Hepatocyte (in vitro differentiated cells): Measurements from ENCODE around the gene RBM12. TPM values are rescaled to one million over a fixed set of nuclear protein-coding genes. Genes with fewer than 3 reads are reported as not detected.

Experiments
- DNase-seq: peaks from one replicate; pipeline ENCODE4 v3.0.0-alpha.2; 2016; ENCODE audit warnings: low spot score
- H2AFZ ChIP-seq: fragments of 200-600 bp; sonication (generic); 2 replicates; pipeline ENCODE4 v1.6.0; 2016; ENCODE audit warnings: antibody characterized with exemption, mild to moderate bottlenecking
- H3K27ac ChIP-seq: fragments of 200-600 bp; sonication (generic); 2 replicates; pipeline ENCODE4 v1.5.1; 2016; ENCODE audit warnings: mild to moderate bottlenecking
- H3K27me3 ChIP-seq: fragments of 200-600 bp; sonication (generic); 2 replicates; pipeline ENCODE4 v1.6.1; 2016
- H3K36me3 ChIP-seq: fragments of 200-600 bp; sonication (generic); replicated peaks from 2 replicates; pipeline ENCODE4 v1.5.1; 2016; ENCODE audit warnings: low read depth; ENCODE audit not compliant: insufficient read depth
- H3K4me1 ChIP-seq: fragments of 200-600 bp; sonication (generic); 2 replicates; pipeline ENCODE4 v1.5.1; 2016; ENCODE audit warnings: mild to moderate bottlenecking, moderate library complexity; ENCODE audit not compliant: insufficient read depth
- H3K4me2 ChIP-seq: fragments of 200-600 bp; sonication (generic); 2 replicates; pipeline ENCODE4 v1.6.0; 2016
- H3K4me3 ChIP-seq: fragments of 200-600 bp; sonication (generic); 2 replicates; pipeline ENCODE4 v1.5.1; 2016; ENCODE audit warnings: mild to moderate bottlenecking
- H3K79me2 ChIP-seq: fragments of 200-600 bp; sonication (generic); 2 replicates; pipeline ENCODE4 v1.6.0; 2017; ENCODE audit warnings: mild to moderate bottlenecking
- H3K9me2 ChIP-seq: fragments of 200-600 bp; sonication (generic); replicated peaks from 2 replicates; pipeline ENCODE4 v1.6.0; 2017; ENCODE audit warnings: mild to moderate bottlenecking; ENCODE audit not compliant: insufficient read depth
- H3K9me3 ChIP-seq: fragments of 200-600 bp; sonication (generic); 2 replicates; pipeline ENCODE4 v1.5.1; 2016; ENCODE audit warnings: low read depth, mild to moderate bottlenecking
- H4K20me1 ChIP-seq: fragments of 200-600 bp; sonication (generic); 2 replicates; pipeline ENCODE4 v1.6.0; 2016; ENCODE audit warnings: mild to moderate bottlenecking; ENCODE audit not compliant: insufficient read depth, poor library complexity, severe bottlenecking
- CTCF ChIP-seq: fragments of 200-600 bp; sonication (generic); IDR thresholded peaks from 2 replicates; pipeline ENCODE4 v1.5.1; 2016; ENCODE audit warnings: antibody characterized with exemption, mild to moderate bottlenecking; ENCODE audit not compliant: poor library complexity
- EZH2 ChIP-seq: fragments of 200-600 bp; sonication (generic); IDR thresholded peaks from 2 replicates; pipeline ENCODE4 v1.6.1; 2016; ENCODE audit warnings: antibody characterized with exemption, mild to moderate bottlenecking, borderline replicate concordance
- EZH2phosphoT487 ChIP-seq: fragments of 200-600 bp; sonication (generic); IDR thresholded peaks from one replicate; pipeline ENCODE4 v1.6.1; 2018; ENCODE audit warnings: antibody characterized with exemption, mild to moderate bottlenecking, low read depth, moderate library complexity; ENCODE audit not compliant: unreplicated experiment, severe bottlenecking
- WGBS: methylation state at CpG from one replicate; pipeline ENCODE4 v1.1.6; 2016; ENCODE audit warnings: low lambda C conversion rate; ENCODE audit errors: missing lambda C conversion rate; 5-methylcytosine and 5-hydroxymethylcytosine counted together
- polyA plus RNA-seq: library from polyadenylated mRNA; unstranded; fragments of >200 nt; fragmentation: Nextera tagmentation; extraction: Ambion mirVana; gene quantifications from 2 replicates; pipeline ENCODE4 v1.2.1, GENCODE V29; 2016
- total RNA-seq: library from RNA; depleted of rRNA; stranded (reverse); fragments of >200 nt; gene quantifications from 2 replicates; pipeline ENCODE4 v1.2.3, GENCODE V29; 2014

Gene RBM12
- total and polyA plus RNA-seq, 2 experiments from 2014 or later: 22.5 to 57.3 TPM

DNA sequence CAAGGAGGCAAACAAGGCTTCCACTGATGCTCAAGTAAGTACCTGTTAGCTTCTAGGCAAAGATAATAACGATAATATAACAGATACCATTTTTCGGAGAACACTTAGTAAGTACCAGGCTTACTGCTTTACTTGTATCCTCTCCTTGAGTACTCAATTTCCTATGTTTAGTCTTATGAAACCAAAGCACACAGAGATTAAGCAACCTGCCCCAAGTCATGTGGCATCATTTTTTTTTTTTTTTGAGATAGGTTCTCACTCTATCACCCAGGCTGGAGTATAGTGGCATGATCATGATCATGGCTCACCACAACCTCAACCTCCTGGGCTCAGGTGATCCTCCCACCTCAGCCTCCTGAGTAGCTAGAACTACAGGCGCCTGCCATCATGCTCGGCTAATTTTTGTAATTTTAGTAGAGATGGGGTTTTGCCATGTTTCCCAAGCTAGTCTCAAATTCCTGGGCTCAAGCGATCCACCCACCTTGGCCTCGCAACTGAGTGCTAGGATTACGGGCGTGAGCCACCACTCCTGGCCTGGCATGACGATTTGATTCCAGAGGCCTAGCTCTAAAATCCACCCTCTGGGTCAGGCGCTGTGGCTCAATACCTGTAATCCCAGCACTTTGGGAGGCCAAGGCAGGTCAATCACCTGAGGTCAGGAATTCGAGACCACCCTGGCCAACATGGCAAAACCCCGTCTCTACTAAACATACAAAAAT, 35.1 kb downstream of the RBM12 start:
- no peak for DNase-seq
- Histone ChIP-seq H3K79me2 (peaks cover 9% of the 10 kb centered on the region), H2AFZ (no peak overlapping the region), H3K27me3 (no peaks in the 10 kb centered on the region), H3K27ac (no peak overlapping the region), H3K9me2 (no peaks in the 10 kb centered on the region), H3K4me2 (no peak overlapping the region), H4K20me1 (peaks cover 3% of the 10 kb centered on the region), H3K36me3 (peaks cover 4% of the 10 kb centered on the region), H3K9me3 (no peaks in the 10 kb centered on the region), H3K4me1 (no peaks in the 10 kb centered on the region), H3K4me3 (no peak overlapping the region)
- 97% methylated on average over 12 of the region's 12 CpGs for WGBS
- no peak for TF ChIP-seq EZH2
- TF ChIP-seq CTCF: no peak
- no peak for TF ChIP-seq EZH2phosphoT487

- Histone ChIP-seq H3K27me3 (no peaks in the 10 kb centered on the region), H3K4me2 (no peak overlapping the region), H4K20me1 (no peaks in the 10 kb centered on the region), H3K36me3 (peaks cover 4% of the 10 kb centered on the region), H3K9me3 (no peaks in the 10 kb centered on the region), H3K27ac (no peak overlapping the region), H3K79me2 (no peaks in the 10 kb centered on the region), H3K4me1 (no peaks in the 10 kb centered on the region), H3K4me3 (no peak overlapping the region), H3K9me2 (no peaks in the 10 kb centered on the region), H2AFZ (no peak overlapping the region)
- TF ChIP-seq CTCF: no peak
- no peak for TF ChIP-seq EZH2
- TF ChIP-seq EZH2phosphoT487: no peak
- 98% methylated on average over 8 of the region's 8 CpGs for WGBS
- DNase-seq: no peak
Measured at GRCh38 chr20:35627121-35627520, 37.6 kb downstream of the RBM12 start.

- no peaks in the 10 kb centered on the region for H3K9me2 ChIP-seq
- no peak overlapping the region for H3K27ac ChIP-seq
- TF ChIP-seq EZH2 (no peak), EZH2phosphoT487 (no peak), CTCF (no peak)
- no peaks in the 10 kb centered on the region for H3K9me3 ChIP-seq
- no peaks in the 10 kb centered on the region for H3K79me2 ChIP-seq
- no peak overlapping the region for H2AFZ ChIP-seq
- H3K4me1 ChIP-seq: no peaks in the 10 kb centered on the region
- no peak overlapping the region for H3K4me2 ChIP-seq
- H3K4me3 ChIP-seq: no peak overlapping the region
- peaks cover 4% of the 10 kb centered on the region for H3K36me3 ChIP-seq
- 98% methylated on average over 13 of the region's 13 CpGs for WGBS
- H4K20me1 ChIP-seq: no peaks in the 10 kb centered on the region
- DNase-seq: no peak
- no peaks in the 10 kb centered on the region for H3K27me3 ChIP-seq
Measured at GRCh38 chr20:35626386-35627001, 38.2 kb downstream of the RBM12 start.
